HepG2 (cell line): ENCODE data around the gene IMMT. TPM values are rescaled to one million over a fixed set of nuclear protein-coding genes. Genes with fewer than 3 reads are reported as not detected.

Experiments
- E2F1 ChIP-seq: sonication (generic); formaldehyde crosslinking; IDR thresholded peaks from 2 replicates; pipeline ENCODE4 v1.5.0; 2020; ENCODE audit warnings: missing genetic modification reagents
- EED ChIP-seq: sonication (generic); formaldehyde crosslinking; IDR thresholded peaks from 2 replicates; pipeline ENCODE4 v1.5.0; 2020; ENCODE audit warnings: mild to moderate bottlenecking, missing genetic modification reagents
- GMEB1 ChIP-seq: sonication (generic); formaldehyde crosslinking; IDR thresholded peaks from 2 replicates; pipeline ENCODE4 v1.5.1; 2020; ENCODE audit warnings: missing genetic modification reagents, mild to moderate bottlenecking, borderline replicate concordance
- HMGA1 ChIP-seq: sonication (generic); formaldehyde crosslinking; conservative IDR thresholded peaks from 2 replicates; pipeline ENCODE4 v1.4.0; 2020; ENCODE audit warnings: missing genetic modification reagents
- HNF4G ChIP-seq, 2 experiments: sonication (generic) in 1 of 2; formaldehyde crosslinking in 1 of 2; IDR thresholded peaks; 2 replicates each; pipeline versions ENCODE4 v1.4.0 to v1.6.1; 2011 to 2020; ENCODE audit warnings: borderline replicate concordance in 2 of 2, low read depth in 2 of 2, mild to moderate bottlenecking in 2 of 2, low read length in 1 of 2, missing genetic modification reagents in 1 of 2, moderate library complexity in 1 of 2
- IRF1 ChIP-seq: sonication (generic); formaldehyde crosslinking; IDR thresholded peaks from 2 replicates; pipeline ENCODE4 v1.4.0; 2020; ENCODE audit warnings: low read depth, mild to moderate bottlenecking, missing genetic modification reagents
- KLF11 ChIP-seq: IDR thresholded peaks from 2 replicates; pipeline ENCODE4 v1.6.1; 2016; ENCODE audit warnings: missing compliant biosample characterization
- MTF1 ChIP-seq: sonication (generic); formaldehyde crosslinking; IDR thresholded peaks from 2 replicates; pipeline ENCODE4 v1.5.0; 2020; ENCODE audit warnings: missing genetic modification reagents
- NFE2L1 ChIP-seq: sonication (generic); formaldehyde crosslinking; IDR thresholded peaks from 2 replicates; pipeline ENCODE4 v1.4.0; 2020; ENCODE audit warnings: missing genetic modification reagents, mild to moderate bottlenecking, borderline replicate concordance
- NRL ChIP-seq: sonication (generic); formaldehyde crosslinking; IDR thresholded peaks from 2 replicates; pipeline ENCODE4 v1.5.0; 2020; ENCODE audit warnings: missing genetic modification reagents, mild to moderate bottlenecking, moderate library complexity, borderline replicate concordance
- RERE ChIP-seq: IDR thresholded peaks from 2 replicates; pipeline ENCODE4 v1.6.1; 2016; ENCODE audit warnings: low read depth, missing genetic modification reagents, missing compliant biosample characterization
- ZBTB7A ChIP-seq: sonication (generic); formaldehyde crosslinking; IDR thresholded peaks from 2 replicates; pipeline ENCODE4 v1.8.0; 2022; ENCODE audit warnings: mild to moderate bottlenecking, missing genetic modification reagents
- ZEB1 ChIP-seq: IDR thresholded peaks from 2 replicates; pipeline ENCODE4 v1.6.1; 2012; ENCODE audit warnings: mild to moderate bottlenecking, low read depth, inconsistent platforms; ENCODE audit not compliant: insufficient replicate concordance
- ZNF124 ChIP-seq: sonication (generic); formaldehyde crosslinking; IDR thresholded peaks from 2 replicates; pipeline ENCODE4 v1.4.0; 2020; ENCODE audit warnings: missing genetic modification reagents
- ZNF224 ChIP-seq: sonication (generic); formaldehyde crosslinking; IDR thresholded peaks from 2 replicates; pipeline ENCODE4 v1.5.0; 2020; ENCODE audit warnings: mild to moderate bottlenecking, missing genetic modification reagents
- ZNF234 ChIP-seq: sonication (generic); formaldehyde crosslinking; conservative IDR thresholded peaks from 2 replicates; pipeline ENCODE4 v1.5.1; 2020; ENCODE audit warnings: mild to moderate bottlenecking, missing genetic modification reagents
- ZNF263 ChIP-seq: sonication (generic); formaldehyde crosslinking; IDR thresholded peaks from 2 replicates; pipeline ENCODE4 v1.4.0; 2020; ENCODE audit warnings: missing genetic modification reagents
- ZNF317 ChIP-seq: sonication (generic); formaldehyde crosslinking; IDR thresholded peaks from 2 replicates; pipeline ENCODE4 v1.5.0; 2020; ENCODE audit warnings: mild to moderate bottlenecking, missing genetic modification reagents
- ZNF484 ChIP-seq: sonication (generic); formaldehyde crosslinking; IDR thresholded peaks from 2 replicates; pipeline ENCODE4 v1.5.1; 2020; ENCODE audit warnings: mild to moderate bottlenecking, low read depth, missing genetic modification reagents, borderline replicate concordance
- ZNF496 ChIP-seq: sonication (generic); formaldehyde crosslinking; IDR thresholded peaks from 2 replicates; pipeline ENCODE4 v1.8.1; 2023; ENCODE audit warnings: mild to moderate bottlenecking, moderate library complexity, missing genetic modification reagents; ENCODE audit not compliant: insufficient replicate concordance
- polyA plus RNA-seq, 8 experiments: library from polyadenylated mRNA; depleted of rRNA in 3 of 8; stranded (reverse) in 7 of 8; unstranded in 1 of 8; fragments of >200 nt; fragmentation: Illumina TruSeq in 4 of 8; extraction: Trizol in 4 of 8; gene quantifications; 2 replicates each; pipeline versions ENCODE4 v1.2.1 to v1.2.3, GENCODE V29; 2011 to 2016; ENCODE audit warnings: low read depth in 4 of 8, missing spikeins in 1 of 8, mixed read lengths in 1 of 8; ENCODE audit not compliant: insufficient read depth in 1 of 8
- total RNA-seq, 5 experiments: library from RNA; depleted of rRNA; stranded (reverse); fragments of >200 nt; fragmentation: Illumina TruSeq; extraction: Trizol; gene quantifications; 2 replicates each; pipeline ENCODE4 v1.2.3, GENCODE V29; 2016; ENCODE audit warnings: low read depth in 1 of 5

Gene IMMT
- total and polyA plus RNA-seq, 2 of the 13 experiments (the other 11 are each of a cell fraction or from before 2014, with no cell fraction given) = 63.5 to 119 TPM

GRCh38 chr2:86195055-86195807 is at the start of gene IMMT (continued):
- TF ChIP-seq E2F1 (CRISPR knock-in tag) = peak; percentile 98
- no peak for TF ChIP-seq HMGA1
- peak; percentile 34; the same call in 1 of the 2 replicates for TF ChIP-seq KLF11 (CRISPR knock-in tag)
- peak; percentile 69; the same call in 1 of the 2 replicates for TF ChIP-seq ZNF263 (CRISPR knock-in tag)
- peak; percentile 99 for TF ChIP-seq NRL (CRISPR knock-in tag)
- TF ChIP-seq RERE = 0 out of 2 replicates have a peak, but pooled peaks have one; percentile 43
- no peak for TF ChIP-seq HNF4G (IDR thresholded peaks at IDR 0.05; ENCODE audit: borderline replicate concordance, low read depth, low read length)
- TF ChIP-seq HNF4G (CRISPR knock-in tag; IDR thresholded peaks at IDR 0.05; ENCODE audit: borderline replicate concordance, low read depth) = no peak
- TF ChIP-seq GMEB1 (CRISPR knock-in tag) = peak; percentile 99
- TF ChIP-seq ZEB1 = no peak
- TF ChIP-seq ZNF124 (CRISPR knock-in tag) = peak; percentile 80
- no peak for TF ChIP-seq ZNF234 (CRISPR knock-in tag)
- TF ChIP-seq ZBTB7A (CRISPR knock-in tag) = no peak
- peak; percentile 97; the same call in 1 of the 2 replicates for TF ChIP-seq ZNF224
- TF ChIP-seq EED (CRISPR knock-in tag) = peak; percentile 99
- peak; percentile 95; the same call in 1 of the 2 replicates for TF ChIP-seq NFE2L1 (CRISPR knock-in tag)
- TF ChIP-seq MTF1 = no peak
- no peak for TF ChIP-seq ZNF496 (CRISPR knock-in tag)
- TF ChIP-seq IRF1 (CRISPR knock-in tag) = peak; percentile 51; the same call in 1 of the 2 replicates
- no peak for TF ChIP-seq ZNF484
- TF ChIP-seq ZNF317 (CRISPR knock-in tag) = peak; percentile 81; the same call in 1 of the 2 replicates
